H1 (cell line): ENCODE results near the gene PPP2R3B. TPM values are rescaled to one million over a fixed set of nuclear protein-coding genes. Genes with fewer than 3 reads are reported as not detected.

Experiments used
- CTCF ChIA-PET: fragments of 300-600 bp; sonication (Branson Sonifier 250); formaldehyde crosslinking; loops from one replicate; lab custom pipeline; 2021; ENCODE audit not compliant: partially characterized antibody; lab: Charles Lee
- POLR2A ChIA-PET: fragments of 300-600 bp; sonication (Branson Sonifier 250); formaldehyde crosslinking; loops from one replicate; lab custom pipeline; 2021; ENCODE audit warnings: inconsistent platforms; ENCODE audit not compliant: partially characterized antibody; lab: Charles Lee
- DNase-seq, 2 experiments: peaks; one replicate each; pipeline versions ENCODE4 v3.0.0 to v3.0.0-alpha.2; 2010 to 2022; ENCODE audit warnings: low spot score in 2 of 2, low read depth in 1 of 2, mixed read lengths in 1 of 2
- FAIRE-seq: peaks from 2 replicates; lab custom pipeline; 2011; peaks lifted over from hg19 to GRCh38; lab: Jason Lieb, UNC
- H2AFZ ChIP-seq: 2 replicates; pipeline ENCODE4 v1.8.1; 2012; ENCODE audit warnings: low read length, inconsistent platforms
- H2AK5ac ChIP-seq: 2 replicates; pipeline ENCODE4 v1.6.1; 2013; ENCODE audit warnings: low read depth, low read length
- H2BK120ac ChIP-seq: replicated peaks from 2 replicates; pipeline ENCODE3; 2013; ENCODE audit warnings: low read depth, low read length, inconsistent platforms
- H2BK12ac ChIP-seq: 2 replicates; pipeline ENCODE4 v1.6.1; 2013; ENCODE audit warnings: low read depth, low read length
- H2BK15ac ChIP-seq: 2 replicates; pipeline ENCODE4 v1.6.1; 2013; ENCODE audit warnings: low read length
- H2BK20ac ChIP-seq: 2 replicates; pipeline ENCODE4 v1.6.1; 2013; ENCODE audit warnings: low read length
- H2BK5ac ChIP-seq: 2 replicates; pipeline ENCODE4 v1.6.1; 2013; ENCODE audit warnings: low read depth, low read length
- H3K14ac ChIP-seq: 2 replicates; pipeline ENCODE4 v1.6.1; 2013; ENCODE audit warnings: inconsistent platforms; ENCODE audit not compliant: insufficient read length
- H3K18ac ChIP-seq: 2 replicates; pipeline ENCODE4 v1.6.1; 2013; ENCODE audit warnings: low read length; ENCODE audit errors: extremely low read depth
- H3K23ac ChIP-seq: 2 replicates; pipeline ENCODE4 v1.6.1; 2013; ENCODE audit warnings: inconsistent platforms; ENCODE audit not compliant: insufficient read length
- H3K23me2 ChIP-seq: 2 replicates; pipeline ENCODE4 v1.6.1; 2013; ENCODE audit warnings: low read depth, low read length
- H3K27ac ChIP-seq: 2 replicates; pipeline ENCODE4 v1.6.1; 2011; ENCODE audit warnings: low read depth, low read length, inconsistent platforms
- H3K27me3 ChIP-seq, 4 experiments: replicated peaks in 1 of 4; 1 replicate in 1 of 4; 2 replicates in 3 of 4; pipeline versions ENCODE4 v1.6.1 to v1.8.1; 2011 to 2013; ENCODE audit warnings: low read length in 3 of 4, mild to moderate bottlenecking in 3 of 4, inconsistent platforms in 2 of 4, mixed read lengths in 2 of 4, moderate library complexity in 1 of 4; ENCODE audit not compliant: control insufficient read depth in 3 of 4, insufficient read depth in 3 of 4; ENCODE audit errors: extremely low read depth in 1 of 4
- H3K36me3 ChIP-seq, 4 experiments: 2 replicates each; pipeline versions ENCODE4 v1.6.1 to v1.8.1; 2011 to 2013; ENCODE audit warnings: mild to moderate bottlenecking in 4 of 4, low read length in 3 of 4, moderate library complexity in 2 of 4, control low read depth in 1 of 4, inconsistent platforms in 1 of 4; ENCODE audit not compliant: insufficient read depth in 4 of 4, control insufficient read depth in 2 of 4
- H3K4ac ChIP-seq: replicated peaks from 2 replicates; pipeline ENCODE3; 2013; ENCODE audit warnings: low read length, low read depth, mixed read lengths, inconsistent platforms; ENCODE audit not compliant: insufficient read length
- H3K4me1 ChIP-seq, 4 experiments: replicated peaks in 1 of 4; 1 replicate in 1 of 4; 2 replicates in 3 of 4; pipeline versions ENCODE4 v1.6.1 to v1.8.1; 2011 to 2013; ENCODE audit warnings: low read length in 3 of 4, inconsistent platforms in 2 of 4, mixed read lengths in 1 of 4; ENCODE audit not compliant: insufficient read depth in 4 of 4, control insufficient read depth in 3 of 4
- H3K4me2 ChIP-seq, 2 experiments: 2 replicates each; pipeline versions ENCODE4 v1.6.1 to v1.8.1; 2011 to 2013; ENCODE audit warnings: low read depth in 2 of 2, low read length in 2 of 2, control low read depth in 1 of 2, inconsistent platforms in 1 of 2, mild to moderate bottlenecking in 1 of 2; ENCODE audit not compliant: insufficient read depth in 1 of 2
- H3K4me3 ChIP-seq, 4 experiments: fragments of 200-600, 300-600 bp in 1 of 4; sonication (generic), shearing (Covaris generic), sonication (Bioruptor Twin) in 1 of 4; 2 replicates each; pipeline versions ENCODE4 v1.5.1 to v1.8.1; 2011 to 2016; ENCODE audit warnings: low read length in 4 of 4, low read depth in 3 of 4, control low read depth in 2 of 4, inconsistent platforms in 2 of 4, mild to moderate bottlenecking in 2 of 4, mixed read lengths in 1 of 4, moderate library complexity in 1 of 4; ENCODE audit not compliant: insufficient read depth in 2 of 4; ENCODE audit errors: extremely low read depth in 1 of 4
- H3K56ac ChIP-seq: replicated peaks from 2 replicates; pipeline ENCODE3; 2013; ENCODE audit warnings: low read depth, mild to moderate bottlenecking, mixed read lengths, low read length, inconsistent platforms; ENCODE audit not compliant: insufficient read length
- H3K79me1 ChIP-seq: 2 replicates; pipeline ENCODE4 v1.6.1; 2013; ENCODE audit warnings: low read depth, low read length, control low read depth
- H3K79me2 ChIP-seq, 2 experiments: 2 replicates each; pipeline versions ENCODE4 v1.6.1 to v1.8.1; 2012 to 2013; ENCODE audit warnings: low read length in 2 of 2, mild to moderate bottlenecking in 2 of 2, inconsistent platforms in 1 of 2; ENCODE audit not compliant: insufficient read depth in 2 of 2, control insufficient read depth in 1 of 2
- H3K9ac ChIP-seq, 4 experiments: replicated peaks in 1 of 4; 1 replicate in 1 of 4; 2 replicates in 3 of 4; pipeline versions ENCODE4 v1.6.1 to v1.8.1; 2011 to 2013; ENCODE audit warnings: low read depth in 3 of 4, low read length in 3 of 4, control low read depth in 2 of 4, mild to moderate bottlenecking in 2 of 4, moderate library complexity in 2 of 4, inconsistent platforms in 1 of 4; ENCODE audit errors: extremely low read depth in 1 of 4
- H3K9me3 ChIP-seq, 2 experiments: 2 replicates each; pipeline versions ENCODE4 v1.6.1 to v1.8.1; 2012 to 2013; ENCODE audit warnings: mild to moderate bottlenecking in 2 of 2, moderate library complexity in 2 of 2, control low read depth in 1 of 2, inconsistent platforms in 1 of 2, low read depth in 1 of 2, low read length in 1 of 2, mixed read lengths in 1 of 2; ENCODE audit not compliant: insufficient read depth in 2 of 2
- H4K20me1 ChIP-seq, 2 experiments: replicated peaks in 1 of 2; 2 replicates each; pipeline versions ENCODE3 to v1.8.1; 2011 to 2013; ENCODE audit warnings: inconsistent platforms in 2 of 2, low read length in 2 of 2, mild to moderate bottlenecking in 1 of 2; ENCODE audit not compliant: insufficient read depth in 2 of 2, control insufficient read depth in 1 of 2
- H4K5ac ChIP-seq: 2 replicates; pipeline ENCODE4 v1.6.1; 2013; ENCODE audit warnings: low read length, low read depth, mixed read lengths, inconsistent platforms; ENCODE audit not compliant: insufficient read length
- H4K8ac ChIP-seq: 2 replicates; pipeline ENCODE4 v1.8.0; 2013; ENCODE audit warnings: mild to moderate bottlenecking, moderate library complexity, low read length, inconsistent platforms; ENCODE audit not compliant: insufficient read depth; ENCODE audit errors: extremely low read depth
- H4K91ac ChIP-seq: replicated peaks from 2 replicates; pipeline ENCODE3; 2013; ENCODE audit warnings: low read length, mixed read lengths, inconsistent platforms; ENCODE audit not compliant: insufficient read length
- ATF3 ChIP-seq: IDR thresholded peaks from 2 replicates; pipeline ENCODE4 v1.6.1; 2011; ENCODE audit warnings: low read depth, mild to moderate bottlenecking, low read length; ENCODE audit not compliant: insufficient read depth
- CTBP2 ChIP-seq: IDR thresholded peaks from 2 replicates; pipeline ENCODE4 v1.7.0; 2011; ENCODE audit warnings: borderline replicate concordance, mild to moderate bottlenecking, moderate library complexity, mixed read lengths, low read length; ENCODE audit not compliant: insufficient read depth, insufficient read length
- E2F6 ChIP-seq: IDR thresholded peaks from 2 replicates; pipeline ENCODE4 v1.6.1; 2012; ENCODE audit warnings: inconsistent platforms
- EP300 ChIP-seq, 2 experiments: IDR thresholded peaks; 1 replicate in 1 of 2; 2 replicates in 1 of 2; pipeline ENCODE4 v1.6.1; 2011 to 2012; ENCODE audit warnings: low read depth in 2 of 2, low read length in 2 of 2, mild to moderate bottlenecking in 2 of 2, borderline replicate concordance in 1 of 2, inconsistent platforms in 1 of 2, moderate library complexity in 1 of 2
- GABPA ChIP-seq: IDR thresholded peaks from 2 replicates; pipeline ENCODE4 v1.6.1; 2011; ENCODE audit warnings: mild to moderate bottlenecking, low read length, moderate library complexity, borderline replicate concordance; ENCODE audit not compliant: insufficient read depth
- JUND ChIP-seq: IDR thresholded peaks from 2 replicates; pipeline ENCODE4 v1.6.1; 2011; ENCODE audit warnings: mild to moderate bottlenecking, improper control_type of control experiment, low read length
- MAFK ChIP-seq: IDR thresholded peaks from 2 replicates; pipeline ENCODE4 v1.6.1; 2012; ENCODE audit warnings: low read depth, mild to moderate bottlenecking, improper control_type of control experiment, low read length
- POLR2AphosphoS5 ChIP-seq: IDR thresholded peaks from 2 replicates; pipeline ENCODE4 v1.6.1; 2011; ENCODE audit warnings: low read depth, low read length
- SAP30 ChIP-seq: fragments of 300-600 bp; sonication (generic); IDR thresholded peaks from 2 replicates; pipeline ENCODE4 v1.7.1; 2012; ENCODE audit warnings: low read length, moderate library complexity, mild to moderate bottlenecking, inconsistent platforms; ENCODE audit not compliant: insufficient read depth, insufficient replicate concordance
- SIX5 ChIP-seq: IDR thresholded peaks from 2 replicates; pipeline ENCODE4 v1.6.1; 2011; ENCODE audit warnings: mild to moderate bottlenecking, low read depth, low read length
- SP1 ChIP-seq: IDR thresholded peaks from 2 replicates; pipeline ENCODE4 v1.6.1; 2011; ENCODE audit warnings: low read depth, low read length
- SUZ12 ChIP-seq: fragments of 200-600 bp; sonication (generic); IDR thresholded peaks from 2 replicates; pipeline ENCODE4 v1.6.1; 2012; ENCODE audit warnings: mild to moderate bottlenecking, inconsistent platforms, low read length, moderate library complexity, mixed read lengths
- WGBS, 2 experiments: shearing (Covaris generic) in 1 of 2; methylation state at CpG; one replicate each; pipeline versions ENCODE4 v1.1.6 to v1.1.7; 2013 to 2015; ENCODE audit warnings: low lambda C conversion rate in 2 of 2, mixed read lengths in 2 of 2, inconsistent platforms in 1 of 2, low coverage in 1 of 2, missing lambda C conversion rate in 1 of 2; ENCODE audit not compliant: insufficient replicate concordance in 2 of 2, insufficient coverage in 1 of 2, insufficient read length in 1 of 2; ENCODE audit errors: extremely low coverage in 1 of 2, missing lambda C conversion rate in 1 of 2; 5-methylcytosine and 5-hydroxymethylcytosine counted together
- polyA plus RNA-seq, 7 experiments: library from polyadenylated mRNA; depleted of rRNA in 3 of 7; stranded (reverse) in 5 of 7; unstranded in 2 of 7; fragments of >200 nt in 5 of 7; fragments of 200-250 nt in 2 of 7; gene quantifications; 1 replicate in 5 of 7; 2 replicates in 1 of 7; 4 replicates in 1 of 7; pipeline versions ENCODE4 v1.2.1 to v1.2.3, GENCODE V29; 2011 to 2013; ENCODE audit warnings: missing spikeins in 2 of 7, mixed read lengths in 2 of 7
- total RNA-seq: library from RNA; stranded (reverse); fragmentation: NEBNext Ultra II Directional; extraction: Animal tissue kit (Norgen Biotek cat#: 25700); gene quantifications from 2 replicates; pipeline ENCODE4 v1.2.1, GENCODE V29; 2021

PPP2R3B gene
- total and polyA plus RNA-seq, 2 of the 8 experiments (the other 6 are each of a cell fraction or from before 2014, with no cell fraction given): 47.6 to 86.7 TPM

GRCh38 chrX:362351-362750 is 24.4 kb downstream of the PPP2R3B start:
- no peak overlapping the region for H3K4me3 ChIP-seq
- no peak for DNase-seq
- no peaks in the 10 kb centered on the region for H3K23me2 ChIP-seq
- TF ChIP-seq CTBP2 (no peak), JUND (no peak), POLR2AphosphoS5 (no peak), ATF3 (no peak), MAFK (no peak), SAP30 (no peak), SP1 (no peak), SUZ12 (no peak), E2F6 (no peak), EP300 (IDR thresholded peaks at IDR 0.05; ENCODE audit: borderline replicate concordance in 1 of 2, low read depth in 2 of 2, low read length in 2 of 2) (no peak), SIX5 (no peak), GABPA (no peak)

More at GRCh38 chrX:362351-362750, 24.4 kb downstream of the PPP2R3B start:
- POLR2A ChIA-PET: no interaction called here
- Histone ChIP-seq H3K4me1 (no peaks in the 10 kb centered on the region), H4K5ac (no peak overlapping the region), H2BK15ac (no peak overlapping the region), H2BK20ac (no peak overlapping the region), H3K27me3 (no peaks in the 10 kb centered on the region), H3K56ac (no peak overlapping the region), H3K9ac (0 out of 7 replicates have a peak overlapping the region, but pooled peaks of 1 of the 4 experiments have one; percentile 13), H4K91ac (no peak overlapping the region), H3K23ac (no peak overlapping the region), H4K8ac (no peak overlapping the region; the same call in 1 of the 2 replicates), H2AK5ac (no peak overlapping the region), H3K18ac (no peak overlapping the region), H4K20me1 (peaks cover 4 to 15% of the 10 kb centered on the region in 2 experiments), H2BK120ac (no peak overlapping the region), H2BK12ac (no peak overlapping the region), H3K4me2 (no peak overlapping the region), H3K27ac (no peak overlapping the region), H3K4ac (no peak overlapping the region), H3K9me3 (peaks cover 0 to 4% of the 10 kb centered on the region in 2 experiments; a peak in 1 of 4 replicates), H2BK5ac (no peak overlapping the region; the same call in 1 of the 2 replicates), H3K14ac (no peak overlapping the region), H3K79me2 (peaks cover 0 to 50% of the 10 kb centered on the region in 2 experiments; a peak in 2 of 4 replicates), H3K79me1 (peaks cover 20% of the 10 kb centered on the region), H2AFZ (no peak overlapping the region), H3K36me3 (peaks cover 4 to 24% (median 15%) of the 10 kb centered on the region in 4 experiments; a peak in 6 of 8 replicates)
- FAIRE-seq: no peak
- CTCF ChIA-PET: no interaction called here
- WGBS, 2 experiments: 93% methylated on average over 12 of the region's 13 CpGs; no CpG with 5 or more reads in 1 of the 2 experiments
